Smooth muscle cell (in vitro differentiated cells): ENCODE measurements around the gene TENT4A. TPM values are rescaled to one million over a fixed set of nuclear protein-coding genes. Genes with fewer than 3 reads are reported as not detected.

Source experiments
- DNase-seq: peaks from one replicate; lab custom pipeline; 2025; ENCODE audit not compliant: unreplicated experiment; lab: John Stamatoyannopoulos, UW
- H2AFZ ChIP-seq: fragments of 200-600 bp; sonication (generic); 2 replicates; pipeline ENCODE4 v1.6.0; 2016; ENCODE audit warnings: antibody characterized with exemption, low read depth, mild to moderate bottlenecking
- H3F3A ChIP-seq: fragments of 200-600 bp; sonication (generic); 2 replicates; pipeline ENCODE4 v1.6.0; 2017; ENCODE audit warnings: antibody characterized with exemption, low read depth
- H3K27ac ChIP-seq: fragments of 200-600 bp; sonication (generic); 2 replicates; pipeline ENCODE4 v1.5.1; 2016; ENCODE audit warnings: low read depth, mild to moderate bottlenecking
- H3K27me3 ChIP-seq: fragments of 200-600 bp; sonication (generic); 2 replicates; pipeline ENCODE4 v1.6.1; 2016; ENCODE audit warnings: low read depth, mild to moderate bottlenecking
- H3K36me3 ChIP-seq: fragments of 200-600 bp; sonication (generic); 2 replicates; pipeline ENCODE4 v1.5.1; 2016; ENCODE audit warnings: low read depth
- H3K4me1 ChIP-seq: fragments of 200-600 bp; sonication (generic); 2 replicates; pipeline ENCODE4 v1.5.1; 2016; ENCODE audit warnings: low read depth
- H3K4me2 ChIP-seq: fragments of 200-600 bp; sonication (generic); 2 replicates; pipeline ENCODE4 v1.6.0; 2016; ENCODE audit warnings: mild to moderate bottlenecking
- H3K4me3 ChIP-seq: fragments of 200-600 bp; sonication (generic); 2 replicates; pipeline ENCODE4 v1.5.1; 2016; ENCODE audit warnings: mild to moderate bottlenecking
- H3K79me2 ChIP-seq: fragments of 200-600 bp; sonication (generic); 2 replicates; pipeline ENCODE4 v1.6.0; 2016; ENCODE audit warnings: low read depth, mild to moderate bottlenecking
- H3K9ac ChIP-seq: fragments of 200-600 bp; sonication (generic); 2 replicates; pipeline ENCODE4 v1.6.0; 2016; ENCODE audit warnings: low read depth
- H3K9me3 ChIP-seq: fragments of 200-600 bp; sonication (generic); replicated peaks from 2 replicates; pipeline ENCODE4 v1.5.1; 2016; ENCODE audit warnings: low read depth
- H4K20me1 ChIP-seq: fragments of 200-600 bp; sonication (generic); 2 replicates; pipeline ENCODE4 v1.6.0; 2016; ENCODE audit warnings: low read depth
- CTCF ChIP-seq: fragments of 200-600 bp; sonication (generic); IDR thresholded peaks from 2 replicates; pipeline ENCODE4 v1.5.1; 2017; ENCODE audit warnings: borderline replicate concordance, mild to moderate bottlenecking, antibody characterized with exemption; ENCODE audit not compliant: insufficient read depth, poor library complexity, severe bottlenecking
- WGBS: methylation state at CpG from one replicate; pipeline ENCODE4 v1.1.7; 2016; ENCODE audit warnings: low lambda C conversion rate; 5-methylcytosine and 5-hydroxymethylcytosine counted together
- polyA plus RNA-seq: library from polyadenylated mRNA; unstranded; fragments of >200 nt; fragmentation: Nextera tagmentation; extraction: Ambion mirVana; gene quantifications from 2 replicates; pipeline ENCODE4 v1.2.1, GENCODE V29; 2016
- total RNA-seq: library from RNA; depleted of rRNA; stranded (reverse); fragments of >200 nt; gene quantifications from 2 replicates; pipeline ENCODE4 v1.2.3, GENCODE V29; 2014

TENT4A gene
- total and polyA plus RNA-seq, 2 experiments from 2014 or later, result 10.0 to 16.2 TPM

DNA sequence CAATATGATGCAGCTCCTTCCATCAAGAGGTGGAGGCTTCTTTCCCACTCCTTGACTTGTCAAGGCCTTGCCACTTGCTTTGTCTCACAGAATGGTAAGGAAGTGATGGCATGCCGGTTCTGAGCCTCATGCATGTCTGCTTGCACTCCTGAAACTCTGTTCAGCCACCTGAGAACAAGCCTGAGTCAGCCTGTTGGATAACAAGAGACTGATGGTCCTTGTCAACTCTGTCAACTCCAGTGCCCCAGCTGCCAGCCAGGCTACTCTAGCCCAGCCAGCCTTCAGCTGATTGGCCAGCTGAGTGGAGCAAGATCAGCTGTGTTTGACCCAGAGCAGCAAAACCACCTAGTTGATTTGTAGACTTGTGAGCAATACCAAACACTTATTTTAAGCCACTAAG, 4.4 kb upstream of the TENT4A start:
- H3K4me3 ChIP-seq, result no peak overlapping the region
- H3K4me1 ChIP-seq, result peaks cover 6% of the 10 kb centered on the region
- no peak overlapping the region for H3K27ac ChIP-seq
- 67% methylated on average over 1 of the region's 1 CpG for WGBS
- no peak overlapping the region for H2AFZ ChIP-seq
- H3K36me3 ChIP-seq, result no peaks in the 10 kb centered on the region
- H4K20me1 ChIP-seq, result no peaks in the 10 kb centered on the region
- DNase-seq, result no peak
- no peak for TF ChIP-seq CTCF
- no peaks in the 10 kb centered on the region for H3K9me3 ChIP-seq
- H3F3A ChIP-seq, result peaks cover 10% of the 10 kb centered on the region
- no peak overlapping the region for H3K4me2 ChIP-seq
- no peaks in the 10 kb centered on the region for H3K27me3 ChIP-seq
- no peaks in the 10 kb centered on the region for H3K79me2 ChIP-seq
- no peak overlapping the region for H3K9ac ChIP-seq

GRCh38 chr5:6710070-6710469, 3.2 kb upstream of the TENT4A start:
- TF ChIP-seq CTCF, result no peak
- Histone ChIP-seq H3F3A (peaks cover 10% of the 10 kb centered on the region), H3K36me3 (no peaks in the 10 kb centered on the region), H2AFZ (no peak overlapping the region), H3K4me2 (no peak overlapping the region), H3K9ac (no peak overlapping the region), H3K27ac (no peak overlapping the region), H3K4me1 (peaks cover 11% of the 10 kb centered on the region), H3K4me3 (no peak overlapping the region), H3K27me3 (no peaks in the 10 kb centered on the region), H4K20me1 (peaks cover 8% of the 10 kb centered on the region), H3K79me2 (peaks cover 8% of the 10 kb centered on the region), H3K9me3 (no peaks in the 10 kb centered on the region)
- DNase-seq, result no peak
- 91% methylated on average over 5 of the region's 5 CpGs for WGBS

DNA sequence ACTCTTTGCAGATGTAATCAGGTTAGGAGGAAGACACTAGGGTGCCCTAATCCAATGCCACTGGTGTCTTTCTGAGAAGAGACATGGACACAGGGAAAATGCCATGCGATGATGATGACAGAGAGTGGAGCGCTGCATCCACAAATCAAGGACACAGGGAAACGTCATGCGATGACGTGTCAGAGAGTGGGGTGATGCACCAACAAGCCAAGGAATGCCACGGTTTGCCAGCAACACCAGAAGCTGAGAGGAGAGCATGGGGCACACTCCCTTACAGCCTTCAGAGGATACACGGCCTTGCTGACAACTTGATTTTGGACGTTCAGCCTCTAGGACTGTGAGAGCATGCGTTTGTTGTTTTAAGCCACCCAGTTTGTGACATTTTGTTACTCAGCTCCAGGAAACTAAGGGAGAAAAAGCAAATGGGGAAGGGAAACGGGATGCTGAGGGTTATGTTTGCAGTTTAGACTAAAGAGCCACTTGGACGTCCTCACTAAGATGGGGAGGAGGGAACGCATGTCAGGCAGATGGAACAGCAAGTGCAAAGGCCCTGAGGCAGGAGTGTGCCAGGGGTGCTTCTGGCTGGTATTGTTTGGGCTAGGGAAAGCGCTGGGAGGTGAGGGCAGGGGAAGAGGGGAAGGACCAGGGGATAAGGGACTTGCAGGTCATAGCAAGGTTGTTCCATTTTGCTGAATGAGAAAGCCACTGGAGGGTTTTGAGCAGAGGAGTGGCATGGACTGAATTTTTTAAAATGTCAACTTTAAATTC, 2.5 kb upstream of the TENT4A start:
- Histone ChIP-seq H3K4me1 (peaks cover 18% of the 10 kb centered on the region), H3K27ac (no peak overlapping the region), H3K9me3 (no peaks in the 10 kb centered on the region), H4K20me1 (peaks cover 15% of the 10 kb centered on the region), H3K4me2 (no peak overlapping the region), H2AFZ (no peak overlapping the region), H3K36me3 (no peaks in the 10 kb centered on the region), H3K4me3 (no peak overlapping the region), H3K9ac (no peak overlapping the region), H3K27me3 (no peaks in the 10 kb centered on the region), H3F3A (peaks cover 10% of the 10 kb centered on the region), H3K79me2 (peaks cover 15% of the 10 kb centered on the region)
- no peak for DNase-seq
- no peak for TF ChIP-seq CTCF
- 89% methylated on average over 13 of the region's 13 CpGs for WGBS
